Small intestine (tissue), 7 donors: ENCODE data around the gene VWA3A. TPM values are rescaled to one million over a fixed set of nuclear protein-coding genes. Genes with fewer than 3 reads are reported as not detected.

Experiments
- DNase-seq, 2 donors: peaks; one replicate each; pipeline versions ENCODE4 v3.0.0 to v3.0.0-alpha.2; 2013
- FAIRE-seq: peaks from 2 replicates; lab custom pipeline; 2012; peaks lifted over from hg19 to GRCh38; lab: Jason Lieb, UNC
- H3K27ac ChIP-seq, 3 donors: one replicate each; pipeline ENCODE4 v1.5.1; 2013; ENCODE audit warnings: low read length in 2 of 3, mild to moderate bottlenecking in 2 of 3, control low read depth in 1 of 3, inconsistent platforms in 1 of 3, low read depth in 1 of 3, moderate library complexity in 1 of 3
- H3K27me3 ChIP-seq, 3 donors: one replicate each; pipeline ENCODE4 v1.6.1; 2013; ENCODE audit warnings: low read length in 3 of 3, inconsistent platforms in 1 of 3; ENCODE audit not compliant: control insufficient read depth in 3 of 3, insufficient read depth in 3 of 3
- H3K36me3 ChIP-seq, 3 donors: one replicate each; pipeline ENCODE4 v1.6.1; 2013; ENCODE audit warnings: low read length in 3 of 3, inconsistent platforms in 1 of 3, low read depth in 1 of 3, mild to moderate bottlenecking in 1 of 3, moderate library complexity in 1 of 3; ENCODE audit not compliant: control insufficient read depth in 3 of 3, insufficient read depth in 2 of 3
- H3K4me1 ChIP-seq, 3 donors: one replicate each; pipeline ENCODE4 v1.6.1; 2013; ENCODE audit warnings: low read length in 2 of 3, inconsistent platforms in 1 of 3, low read depth in 1 of 3, mild to moderate bottlenecking in 1 of 3, moderate library complexity in 1 of 3; ENCODE audit not compliant: control insufficient read depth in 3 of 3, insufficient read depth in 2 of 3
- H3K4me3 ChIP-seq, 3 donors: one replicate each; pipeline ENCODE4 v1.5.1; 2013; ENCODE audit warnings: low read length in 3 of 3, control low read depth in 1 of 3, inconsistent platforms in 1 of 3, low read depth in 1 of 3, mild to moderate bottlenecking in 1 of 3, moderate library complexity in 1 of 3
- H3K9me3 ChIP-seq, 2 donors: one replicate each; pipeline ENCODE4 v1.6.1; 2013; ENCODE audit warnings: low read depth in 1 of 2, low read length in 1 of 2; ENCODE audit not compliant: control insufficient read depth in 2 of 2, insufficient read depth in 1 of 2
- WGBS, 3 donors: extraction: QIAGEN DNeasy Blood & Tissue Kit; methylation state at CpG; one replicate each; pipeline ENCODE4 v1.1.7; 2013; 5-methylcytosine and 5-hydroxymethylcytosine counted together
- polyA plus RNA-seq, 4 donors: library from polyadenylated mRNA; stranded (reverse) in 3 of 4; unstranded in 1 of 4; fragments of 200-250 nt in 3 of 4; fragments of 120-200 nt in 1 of 4; gene quantifications; one replicate each; pipeline versions ENCODE4 v1.2.1 to v1.2.3, GENCODE V29; 2013
- donor health status: healthy with polysubstance abuse.
- donor health status: control.
- donor health status: control.
- donor health status: Bipolar disorder and iron deficiency.
- donor health status: healthy.

VWA3A gene
- polyA plus RNA-seq, 4 donors, result 0.01 to 0.13 TPM; not detected in 2

GRCh38 chr16:22186517-22186916 lies 94.2 kb downstream of the VWA3A start:
- Histone ChIP-seq H3K27ac (no peak overlapping the region), H3K9me3 (no peaks in the 10 kb centered on the region), H3K4me1 (peaks cover 2 to 15% (median 8%) of the 10 kb centered on the region in 3 donors), H3K4me3 (no peak overlapping the region), H3K27me3 (no peaks in the 10 kb centered on the region), H3K36me3 (no peaks in the 10 kb centered on the region)
- no peak for DNase-seq
- FAIRE-seq, result no peak
- WGBS, 3 donors, result 79 to 100% (median 80%) methylated on average over 1 to 3 of the region's 3 CpGs

- no peaks in the 10 kb centered on the region for H3K9me3 ChIP-seq
- H3K4me3 ChIP-seq, result no peak overlapping the region
- H3K4me1 ChIP-seq, result peaks cover 5 to 23% (median 8%) of the 10 kb centered on the region in 3 donors
- H3K27ac ChIP-seq, result peak overlapping the region in 2 of 3 donors; percentile 41 to 99
- no peaks in the 10 kb centered on the region for H3K27me3 ChIP-seq
- no peaks in the 10 kb centered on the region for H3K36me3 ChIP-seq
- DNase-seq (no peak), FAIRE-seq (no peak)
- 11 to 53% (median 53%) methylated on average over 2 of the region's 2 CpGs for WGBS, 3 donors
Observed at GRCh38 chr16:22188267-22188594, 95.9 kb downstream of the VWA3A start.

DNA sequence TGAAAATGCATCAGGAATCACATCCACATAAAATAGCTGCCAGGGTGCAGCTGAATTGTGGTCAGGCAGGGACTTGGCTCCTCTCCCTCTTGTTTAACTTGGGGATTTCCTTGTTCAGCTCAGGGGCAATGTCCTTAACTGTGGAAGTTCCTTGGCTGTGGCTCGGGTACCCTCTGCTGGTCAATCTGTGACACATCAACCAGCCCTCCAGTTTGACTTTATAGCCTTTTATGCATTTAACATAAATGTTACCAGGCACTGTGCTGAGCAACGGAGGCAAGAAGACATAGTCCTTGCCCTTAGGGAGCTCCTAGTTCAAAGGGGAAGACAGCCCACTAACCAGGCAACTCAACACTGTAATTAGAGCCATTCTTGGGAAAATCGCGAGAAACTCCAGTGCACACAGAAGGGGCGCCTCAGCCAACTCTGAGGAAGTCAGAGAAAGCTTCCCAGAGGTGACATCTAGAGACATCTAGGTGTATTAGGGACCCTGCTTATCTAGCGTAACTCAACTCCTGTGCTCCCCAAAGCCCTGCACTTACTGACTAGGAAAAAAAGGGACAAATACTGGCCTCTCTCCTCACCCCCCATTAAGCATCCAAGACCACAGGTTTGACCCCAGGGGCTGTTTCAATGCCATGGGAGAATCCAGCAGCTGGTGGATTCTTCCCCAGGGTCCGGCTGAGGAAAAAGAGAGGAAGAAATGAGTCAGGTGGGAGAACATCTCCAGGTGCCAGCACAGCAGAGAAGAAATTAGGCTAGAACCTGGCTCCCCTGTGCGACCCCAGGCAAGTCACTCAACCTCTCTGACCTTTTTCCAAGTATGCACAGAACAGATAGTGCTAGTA lies 96.5 kb downstream of the VWA3A start:
- DNase-seq (peak; percentile 88 to 90), FAIRE-seq (no peak)
- H3K4me3 ChIP-seq, result no peak overlapping the region
- no peaks in the 10 kb centered on the region for H3K36me3 ChIP-seq
- H3K27ac ChIP-seq, result peak overlapping the region; percentile 89 to 99 (median 98)
- H3K4me1 ChIP-seq, result peaks cover 5 to 23% (median 8%) of the 10 kb centered on the region in 3 donors
- H3K9me3 ChIP-seq, result no peaks in the 10 kb centered on the region
- H3K27me3 ChIP-seq, result no peaks in the 10 kb centered on the region
- WGBS, 3 donors, result 23 to 30% (median 29%) methylated on average over 8 of the region's 8 CpGs

DNA sequence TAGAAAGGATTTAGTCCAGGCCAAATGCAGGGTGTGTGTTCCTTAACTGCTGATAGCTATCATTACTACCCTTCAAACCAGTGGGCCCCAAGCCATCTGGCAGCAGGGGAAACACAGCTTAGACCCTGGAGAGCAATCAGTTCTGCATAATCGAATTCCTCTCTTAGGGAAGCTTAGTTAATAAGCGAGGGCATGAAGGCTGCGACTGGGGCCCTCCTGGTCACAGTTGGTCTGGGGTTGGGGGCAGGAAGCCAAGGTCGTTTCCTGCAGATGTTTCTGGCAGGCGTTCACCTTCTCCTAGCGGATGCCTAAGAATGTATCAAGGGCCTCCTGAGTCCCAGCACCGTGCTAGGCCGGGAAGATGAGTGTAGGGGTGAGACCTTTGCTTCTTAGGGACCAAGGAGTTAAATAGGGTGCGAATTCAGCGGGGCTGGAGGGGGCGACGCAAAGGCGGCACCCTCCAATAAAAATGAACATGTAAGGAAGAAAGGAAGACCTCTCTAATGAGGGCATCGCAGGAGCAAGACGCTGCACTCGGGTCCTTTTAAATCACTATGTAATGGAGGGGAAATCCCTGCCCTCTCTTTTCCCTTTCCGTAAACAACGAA lies 97.2 kb downstream of the VWA3A start:
- 1% methylated on average over 18 of the region's 18 CpGs for WGBS, 3 donors
- peak overlapping the region; percentile 89 to 99 (median 98) for H3K27ac ChIP-seq
- no peak for FAIRE-seq
- DNase-seq, result peak in 1 of 2 donors; percentile 59
- H3K36me3 ChIP-seq, result no peaks in the 10 kb centered on the region
- H3K27me3 ChIP-seq, result no peaks in the 10 kb centered on the region
- H3K4me3 ChIP-seq, result peak overlapping the region; percentile 31 to 67 (median 63)
- peaks cover 5 to 23% (median 8%) of the 10 kb centered on the region in 3 donors for H3K4me1 ChIP-seq
- no peaks in the 10 kb centered on the region for H3K9me3 ChIP-seq

DNA sequence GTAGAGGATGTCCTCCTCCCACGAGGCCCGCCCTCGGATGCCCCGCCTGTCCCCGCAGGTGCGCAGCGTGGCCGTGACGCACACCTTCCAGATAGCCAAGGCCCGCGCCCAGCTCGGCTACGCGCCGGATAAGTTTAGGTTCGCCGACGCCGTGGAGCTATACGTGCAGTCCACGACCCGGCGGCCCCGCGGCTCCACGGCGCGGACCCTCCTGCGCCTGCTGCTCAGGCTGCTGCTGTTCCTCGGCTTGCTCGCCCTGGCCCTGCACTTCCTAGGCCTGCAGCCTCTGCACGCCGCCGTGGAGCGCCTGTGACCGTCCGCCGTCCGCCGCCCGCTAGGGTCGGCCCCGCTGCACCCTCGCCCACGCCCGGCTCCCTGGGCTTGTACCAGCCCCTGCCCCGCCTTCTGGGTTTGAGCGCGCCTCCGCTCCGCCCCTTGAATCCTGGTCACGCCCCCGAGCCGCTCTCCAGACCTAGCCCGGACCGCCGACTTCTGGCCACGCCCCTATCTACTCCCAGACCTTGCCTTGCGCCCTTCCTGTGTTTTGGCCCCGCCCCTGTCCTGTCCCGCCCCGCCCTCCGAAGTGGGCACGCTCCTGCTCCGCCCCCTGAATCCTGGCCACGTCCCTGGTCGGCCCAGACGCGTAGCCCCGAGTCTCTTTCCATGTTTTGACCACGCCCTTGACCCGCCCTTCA lies 97.9 kb downstream of the VWA3A start:
- 0 to 1% (median 0%) methylated on average over 47 to 72 of the region's 72 CpGs for WGBS, 3 donors
- DNase-seq (peak; percentile 89 to 100), FAIRE-seq (no peak)
- Histone ChIP-seq H3K4me1 (peaks cover 8 to 23% (median 8%) of the 10 kb centered on the region in 3 donors), H3K9me3 (no peaks in the 10 kb centered on the region), H3K27me3 (no peaks in the 10 kb centered on the region), H3K4me3 (peak overlapping the region; percentile 58 to 67 (median 63)), H3K36me3 (no peaks in the 10 kb centered on the region), H3K27ac (peak overlapping the region; percentile 89 to 99 (median 98))

- peak; percentile 100 for DNase-seq
- no peaks in the 10 kb centered on the region for H3K27me3 ChIP-seq
- H3K27ac ChIP-seq, result peak overlapping the region; percentile 91 to 99 (median 97)
- 1% methylated on average over 40 to 43 of the region's 43 CpGs for WGBS, 3 donors
- no peak for FAIRE-seq
- peak overlapping the region; percentile 26 to 50 (median 47) for H3K4me3 ChIP-seq
- no peaks in the 10 kb centered on the region for H3K36me3 ChIP-seq
- H3K9me3 ChIP-seq, result no peaks in the 10 kb centered on the region
- H3K4me1 ChIP-seq, result peaks cover 8 to 23% (median 8%) of the 10 kb centered on the region in 3 donors
Observed at GRCh38 chr16:22190776-22191531, 98.6 kb downstream of the VWA3A start.

DNA sequence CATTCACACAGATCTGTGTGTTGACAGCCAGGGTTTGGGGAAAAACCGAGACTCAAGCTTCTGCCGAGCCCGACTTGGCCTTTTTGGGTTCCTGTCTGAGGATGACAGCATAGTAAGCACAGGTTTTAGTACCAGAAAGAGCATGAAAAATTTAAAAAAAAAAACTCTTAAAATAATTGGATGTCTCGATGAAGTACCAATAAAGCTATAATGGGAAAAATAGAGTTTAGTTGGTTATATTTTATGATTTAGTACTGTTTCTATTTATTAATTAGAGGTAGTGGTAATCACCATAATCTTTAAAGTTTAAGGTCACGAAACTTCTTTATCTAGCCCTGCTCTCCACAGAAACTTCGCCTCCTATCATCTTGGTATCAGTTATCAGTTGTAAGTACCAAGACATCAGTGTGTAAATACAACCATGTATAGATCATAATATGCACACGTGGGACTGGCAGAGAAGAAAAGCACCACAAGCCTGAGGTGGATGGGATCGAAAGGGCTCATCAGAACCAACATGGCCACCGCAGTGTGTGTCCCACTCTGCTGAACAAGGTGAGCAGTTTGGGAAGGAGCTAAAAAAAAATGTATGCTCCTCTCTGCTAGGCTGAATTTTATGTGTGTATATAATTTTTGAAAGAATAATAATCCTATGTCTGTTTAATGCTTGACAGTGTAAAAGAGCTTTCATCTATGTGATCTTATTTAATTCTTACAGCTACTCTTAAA lies 99.4 kb downstream of the VWA3A start:
- peaks cover 8 to 23% (median 8%) of the 10 kb centered on the region in 3 donors for H3K4me1 ChIP-seq
- WGBS, 3 donors, result 2 to 7% (median 5%) methylated on average over 9 of the region's 9 CpGs

More for the DNA sequence above, 99.4 kb downstream of the VWA3A start:
- Histone ChIP-seq H3K4me3 (peak overlapping the region in 2 of 3 donors; percentile 47 to 50), H3K36me3 (no peaks in the 10 kb centered on the region), H3K9me3 (no peaks in the 10 kb centered on the region), H3K27ac (peak overlapping the region; percentile 91 to 98 (median 97)), H3K27me3 (no peaks in the 10 kb centered on the region)
- DNase-seq, result peak; percentile 40 to 71
- FAIRE-seq, result no peak
